Epithelial cell of esophagus (primary cell): ENCODE results near the gene UNC13C.

Experiments
- DNase-seq: peaks from one replicate; pipeline ENCODE4 v3.0.0; 2010; ENCODE audit warnings: low read depth
- H3K4me3 ChIP-seq: 2 replicates; pipeline ENCODE4 v1.5.1; 2011; ENCODE audit warnings: mild to moderate bottlenecking, low read length, control low read depth
- TF ChIP-seq, protein P1 (sequence below): IDR thresholded peaks from 2 replicates; pipeline ENCODE4 v1.5.1; 2011; ENCODE audit warnings: low read depth, mild to moderate bottlenecking, low read length, control low read depth, inconsistent platforms; ENCODE audit not compliant: insufficient read depth; ENCODE audit errors: missing control alignments

Gene UNC13C

DNA sequence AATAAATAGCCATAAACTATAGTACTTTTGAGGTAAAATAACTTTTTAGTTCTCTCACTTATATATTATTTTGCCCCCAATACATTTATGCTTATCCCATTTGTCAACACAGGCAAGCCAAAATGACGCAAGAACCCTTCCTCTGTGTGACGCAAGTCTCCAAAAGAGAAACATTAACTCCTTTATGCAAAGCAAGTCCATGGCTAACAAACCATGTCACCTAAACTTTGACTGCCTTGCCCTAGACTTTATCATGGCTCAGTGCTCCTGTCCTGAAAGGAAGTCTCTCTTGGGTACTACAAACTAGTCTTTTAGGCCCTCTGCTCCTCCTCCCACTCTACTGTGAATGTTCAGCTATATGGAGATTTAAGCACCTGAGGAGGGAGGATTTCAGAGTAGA lies 230.5 kb downstream of the UNC13C start:
- TF ChIP-seq, protein P1, sequence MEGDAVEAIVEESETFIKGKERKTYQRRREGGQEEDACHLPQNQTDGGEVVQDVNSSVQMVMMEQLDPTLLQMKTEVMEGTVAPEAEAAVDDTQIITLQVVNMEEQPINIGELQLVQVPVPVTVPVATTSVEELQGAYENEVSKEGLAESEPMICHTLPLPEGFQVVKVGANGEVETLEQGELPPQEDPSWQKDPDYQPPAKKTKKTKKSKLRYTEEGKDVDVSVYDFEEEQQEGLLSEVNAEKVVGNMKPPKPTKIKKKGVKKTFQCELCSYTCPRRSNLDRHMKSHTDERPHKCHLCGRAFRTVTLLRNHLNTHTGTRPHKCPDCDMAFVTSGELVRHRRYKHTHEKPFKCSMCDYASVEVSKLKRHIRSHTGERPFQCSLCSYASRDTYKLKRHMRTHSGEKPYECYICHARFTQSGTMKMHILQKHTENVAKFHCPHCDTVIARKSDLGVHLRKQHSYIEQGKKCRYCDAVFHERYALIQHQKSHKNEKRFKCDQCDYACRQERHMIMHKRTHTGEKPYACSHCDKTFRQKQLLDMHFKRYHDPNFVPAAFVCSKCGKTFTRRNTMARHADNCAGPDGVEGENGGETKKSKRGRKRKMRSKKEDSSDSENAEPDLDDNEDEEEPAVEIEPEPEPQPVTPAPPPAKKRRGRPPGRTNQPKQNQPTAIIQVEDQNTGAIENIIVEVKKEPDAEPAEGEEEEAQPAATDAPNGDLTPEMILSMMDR = no peak
- H3K4me3 ChIP-seq = no peak overlapping the region
- DNase-seq = no peak

DNA sequence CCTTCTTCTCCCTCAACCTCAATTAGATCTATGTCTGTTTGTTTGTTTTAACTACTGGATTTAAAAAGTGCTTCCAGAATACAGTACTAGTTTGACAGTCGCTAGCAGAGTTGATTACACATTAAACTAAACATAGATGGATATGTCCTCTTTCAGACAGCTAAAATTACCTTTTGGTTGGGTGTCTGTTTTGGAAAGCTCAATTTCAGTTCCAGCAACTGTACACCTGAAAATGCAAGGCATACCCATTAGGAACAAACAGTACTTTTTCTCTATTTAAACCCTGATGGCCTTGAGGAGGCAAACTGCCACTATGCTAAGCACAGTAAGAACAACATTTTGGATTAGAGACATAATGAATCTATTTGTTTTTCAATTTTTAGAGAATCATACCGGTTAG lies 234.4 kb downstream of the UNC13C start:
- TF ChIP-seq, protein P1 = no peak
- no peak overlapping the region for H3K4me3 ChIP-seq
- no peak for DNase-seq

DNA sequence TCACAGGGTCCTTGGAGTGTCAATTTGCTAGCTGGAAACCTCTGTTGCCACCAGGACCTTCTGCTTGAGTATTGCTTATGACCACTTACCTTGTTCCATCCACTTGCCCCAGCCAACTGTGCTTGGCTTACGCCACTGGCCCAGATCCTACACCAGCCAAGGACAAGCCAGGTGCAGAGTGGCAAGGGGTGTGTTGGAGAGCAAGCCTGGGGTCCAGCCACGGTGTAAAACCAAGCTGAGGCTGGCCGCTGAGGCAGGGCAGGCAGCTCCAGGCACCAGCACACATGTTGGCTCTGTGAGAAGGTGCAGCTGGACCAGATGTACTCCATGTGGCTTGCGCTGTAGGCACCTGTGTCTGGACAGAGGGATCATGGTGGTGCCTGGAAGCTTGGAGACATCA lies 248.2 kb downstream of the UNC13C start:
- no peak for DNase-seq
- no peak overlapping the region for H3K4me3 ChIP-seq
- TF ChIP-seq, protein P1 = no peak

DNA sequence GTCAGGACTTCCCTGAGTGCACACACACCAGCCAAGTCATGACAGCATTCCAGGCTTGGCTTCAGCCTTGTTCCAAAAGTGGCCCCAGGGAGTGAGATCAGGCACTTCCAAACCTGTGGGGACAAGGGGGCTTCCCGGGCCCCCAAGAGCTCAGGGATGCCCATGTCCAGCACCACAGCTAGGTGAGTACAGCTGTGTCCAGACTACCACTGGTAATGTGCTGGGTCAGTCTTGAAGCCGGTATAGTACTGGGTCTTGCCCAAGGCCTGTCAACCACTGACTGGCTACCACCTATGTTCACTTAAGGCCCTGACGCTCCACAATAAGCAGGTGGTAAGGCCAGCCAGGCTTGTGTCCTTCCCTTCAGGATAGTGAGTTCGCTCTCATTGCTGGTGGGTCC lies 249.3 kb downstream of the UNC13C start:
- H3K4me3 ChIP-seq = no peak overlapping the region
- DNase-seq = no peak
- TF ChIP-seq, protein P1 = no peak

DNA sequence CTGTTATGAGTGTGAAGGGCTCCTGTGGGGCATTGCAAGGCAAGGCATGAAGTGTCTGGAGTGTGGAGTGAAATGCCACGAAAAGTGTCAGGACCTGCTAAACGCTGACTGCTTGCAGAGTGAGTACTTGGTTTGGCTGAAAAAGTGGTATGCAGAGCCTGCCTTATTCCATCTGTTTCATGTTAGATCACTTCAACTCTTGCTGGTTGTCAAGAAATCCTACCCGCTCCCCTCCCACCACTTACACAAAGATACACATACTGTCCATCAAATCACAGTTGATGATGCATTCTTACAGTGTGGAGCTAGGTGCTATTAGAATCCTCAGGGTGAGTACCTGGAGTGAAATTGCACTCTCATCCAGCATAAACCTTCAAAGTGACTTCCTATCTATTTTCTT lies 272.1 kb downstream of the UNC13C start:
- TF ChIP-seq, protein P1 = no peak
- no peak for DNase-seq
- H3K4me3 ChIP-seq = no peak overlapping the region

DNA sequence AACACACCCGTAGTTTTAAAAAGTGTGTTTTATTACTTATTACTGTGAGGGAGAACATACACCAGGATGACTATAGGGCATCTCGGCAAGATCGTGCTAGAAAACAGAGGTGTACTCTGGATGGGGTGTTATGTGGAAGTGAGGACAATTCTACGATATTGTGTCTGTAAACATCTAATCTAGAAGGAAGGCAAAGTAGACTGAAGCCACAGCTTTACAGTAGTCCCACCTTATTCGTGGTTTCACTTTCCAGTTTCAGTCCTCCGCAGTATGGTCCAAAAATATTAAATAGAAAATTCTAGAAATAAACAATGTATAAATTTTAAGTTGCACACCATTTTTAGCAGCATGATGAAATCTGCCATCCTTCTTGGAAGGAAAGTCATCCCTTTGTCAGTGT lies 277.9 kb downstream of the UNC13C start:
- H3K4me3 ChIP-seq = no peak overlapping the region
- TF ChIP-seq, protein P1 = no peak
- DNase-seq = no peak

DNA sequence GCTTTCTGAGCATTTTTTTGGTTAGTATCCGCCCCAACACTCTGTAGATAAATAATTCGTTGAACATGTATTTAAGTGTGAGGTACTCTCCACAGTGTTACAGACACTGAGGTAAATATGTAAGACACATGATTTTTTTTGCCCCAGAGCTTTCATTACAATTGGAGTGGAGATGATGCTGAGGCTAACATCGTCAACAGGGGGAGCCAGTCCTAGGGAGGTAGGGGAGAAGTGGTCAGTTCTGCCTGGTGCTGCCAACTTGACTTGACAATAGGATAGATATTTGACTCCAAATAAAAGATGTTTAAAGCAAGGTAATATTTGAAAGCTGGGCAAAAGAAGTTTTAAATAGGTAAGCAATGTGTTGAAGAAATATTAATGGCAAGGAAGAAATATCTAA lies 295.7 kb downstream of the UNC13C start:
- TF ChIP-seq, protein P1 = no peak
- no peak for DNase-seq
- no peak overlapping the region for H3K4me3 ChIP-seq
